T-helper 2 cell treated with Interferon-gamma antibody and Interleukin-4, amounts not matched to agents 5 μg/mL and 100 μg/mL, for 36 hours (primary cell): ENCODE data around the gene ZNF428.
A peak's percentile ranks its signal among the peaks of the same experiment; 100 is the strongest.

ENCODE experiments used
- DNase-seq: peaks from one replicate; pipeline ENCODE4 v3.0.0; 2021; ENCODE audit warnings: low spot score
- H3K27ac Mint-ChIP-seq: one replicate; pipeline ENCODE4 v1.8.0; 2021; ENCODE audit warnings: mild to moderate bottlenecking, mixed read lengths
- H3K27me3 Mint-ChIP-seq: one replicate; pipeline ENCODE4 v1.8.0; 2021; ENCODE audit warnings: low read depth, mixed read lengths
- H3K36me3 Mint-ChIP-seq: one replicate; pipeline ENCODE4 v1.8.0; 2021; ENCODE audit warnings: low read depth, mixed read lengths
- H3K4me1 Mint-ChIP-seq: one replicate; pipeline ENCODE4 v1.8.0; 2021; ENCODE audit warnings: low read depth, mixed read lengths
- H3K4me3 Mint-ChIP-seq: one replicate; pipeline ENCODE4 v1.8.0; 2022; ENCODE audit warnings: mild to moderate bottlenecking, moderate library complexity, mixed read lengths
- H3K9me3 Mint-ChIP-seq: one replicate; pipeline ENCODE4 v1.8.0; 2021; ENCODE audit warnings: mixed read lengths

The ZNF428 gene

DNA sequence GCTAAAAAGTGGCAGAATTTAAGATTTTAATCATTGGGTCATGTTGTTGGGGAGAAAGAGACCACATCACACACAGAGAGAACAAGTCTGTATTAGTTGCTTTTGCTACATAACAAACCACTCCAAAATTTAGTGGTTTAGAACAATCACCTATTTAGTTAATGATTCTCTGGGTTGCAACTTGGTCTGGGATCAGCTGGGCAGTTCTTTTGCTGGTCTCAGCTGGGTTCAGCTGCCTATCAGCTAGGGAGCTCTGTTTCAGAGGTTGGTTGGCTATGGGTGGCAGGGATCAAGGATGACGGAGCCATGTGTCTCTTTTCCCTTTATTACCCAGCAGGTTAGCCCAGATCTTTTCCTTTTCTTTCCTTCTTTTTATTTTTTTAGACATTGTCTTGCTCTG, 34.9 kb downstream of the ZNF428 start:
- Mint-ChIP-seq H3K4me3 (no peak overlapping the region), H3K36me3 (peaks cover 18% of the 10 kb centered on the region), H3K27ac (peak overlapping the region; percentile 81), H3K27me3 (no peaks in the 10 kb centered on the region), H3K4me1 (peaks cover 17% of the 10 kb centered on the region), H3K9me3 (no peaks in the 10 kb centered on the region)
- no peak for DNase-seq

DNA sequence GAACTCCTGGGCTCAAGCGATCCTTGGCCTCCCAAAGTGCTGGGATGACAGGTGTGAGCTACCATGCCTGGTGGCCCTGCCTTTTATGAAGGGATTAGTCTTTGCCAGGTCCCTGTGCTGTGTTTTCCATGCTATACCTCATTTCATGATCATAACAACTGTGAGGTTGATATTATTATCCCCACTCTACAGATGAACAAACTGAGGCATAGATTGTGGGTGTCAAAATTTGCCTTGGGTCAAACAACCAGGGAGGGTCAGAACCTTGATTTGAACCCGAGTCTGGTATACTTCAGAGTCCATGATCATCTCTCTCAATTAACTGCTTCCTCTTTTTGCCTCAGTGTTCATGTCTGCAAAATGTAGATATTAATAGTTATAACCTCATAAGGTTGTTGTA, 36.9 kb downstream of the ZNF428 start:
- H3K9me3 Mint-ChIP-seq: no peaks in the 10 kb centered on the region
- no peak overlapping the region for H3K27ac Mint-ChIP-seq
- peaks cover 2% of the 10 kb centered on the region for H3K27me3 Mint-ChIP-seq
- peaks cover 21% of the 10 kb centered on the region for H3K36me3 Mint-ChIP-seq
- DNase-seq: no peak
- H3K4me3 Mint-ChIP-seq: no peak overlapping the region
- H3K4me1 Mint-ChIP-seq: peaks cover 24% of the 10 kb centered on the region

DNA sequence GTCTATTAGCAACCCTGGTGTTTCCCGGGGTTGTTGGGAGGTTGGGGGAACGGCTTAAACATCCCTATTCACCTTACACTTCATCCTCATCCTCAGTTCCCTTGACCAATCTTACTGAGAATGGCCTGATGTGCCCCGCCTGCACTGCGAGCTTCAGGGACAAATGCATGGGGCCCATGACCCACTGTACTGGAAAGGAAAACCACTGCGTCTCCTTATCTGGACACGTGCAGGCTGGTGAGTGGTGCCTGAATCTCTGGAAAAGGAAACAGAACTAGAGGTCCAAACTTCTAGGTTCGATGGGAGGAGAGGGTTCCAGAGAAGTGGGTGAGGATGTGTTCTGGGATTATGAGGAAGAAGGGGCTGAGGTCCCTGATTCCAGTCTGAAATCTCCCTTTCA, 38.0 kb downstream of the ZNF428 start:
- H3K4me3 Mint-ChIP-seq: peak overlapping the region; percentile 85
- peaks cover 18% of the 10 kb centered on the region for H3K36me3 Mint-ChIP-seq
- H3K27ac Mint-ChIP-seq: peak overlapping the region; percentile 52
- no peak for DNase-seq
- H3K9me3 Mint-ChIP-seq: no peaks in the 10 kb centered on the region
- H3K4me1 Mint-ChIP-seq: peaks cover 25% of the 10 kb centered on the region
- H3K27me3 Mint-ChIP-seq: peaks cover 2% of the 10 kb centered on the region

DNA sequence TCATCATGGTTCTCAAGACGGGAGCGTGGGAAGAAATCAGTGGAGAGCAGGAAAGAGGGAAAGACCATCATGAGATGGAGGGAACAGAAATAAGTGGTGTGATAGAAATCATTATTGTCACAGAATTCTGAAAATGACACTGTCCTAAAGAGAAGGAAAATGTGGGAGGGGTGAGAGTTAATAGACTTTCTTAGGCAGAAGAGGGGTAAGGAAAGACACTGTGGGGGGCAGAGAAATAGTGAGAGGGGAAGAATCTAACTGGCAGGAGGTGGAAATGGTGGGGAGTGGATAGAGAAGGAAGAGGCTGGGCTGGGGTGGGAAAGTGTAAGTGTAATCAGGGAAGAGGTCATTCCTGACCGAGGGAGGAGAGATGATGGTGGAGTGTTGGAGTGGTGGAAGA, 40.6 kb downstream of the ZNF428 start:
- H3K4me1 Mint-ChIP-seq: peaks cover 25% of the 10 kb centered on the region
- peaks cover 6% of the 10 kb centered on the region for H3K36me3 Mint-ChIP-seq
- H3K27me3 Mint-ChIP-seq: peaks cover 2% of the 10 kb centered on the region
- H3K27ac Mint-ChIP-seq: peak overlapping the region; percentile 90
- H3K9me3 Mint-ChIP-seq: no peaks in the 10 kb centered on the region
- DNase-seq: no peak
- H3K4me3 Mint-ChIP-seq: peak overlapping the region; percentile 85

DNA sequence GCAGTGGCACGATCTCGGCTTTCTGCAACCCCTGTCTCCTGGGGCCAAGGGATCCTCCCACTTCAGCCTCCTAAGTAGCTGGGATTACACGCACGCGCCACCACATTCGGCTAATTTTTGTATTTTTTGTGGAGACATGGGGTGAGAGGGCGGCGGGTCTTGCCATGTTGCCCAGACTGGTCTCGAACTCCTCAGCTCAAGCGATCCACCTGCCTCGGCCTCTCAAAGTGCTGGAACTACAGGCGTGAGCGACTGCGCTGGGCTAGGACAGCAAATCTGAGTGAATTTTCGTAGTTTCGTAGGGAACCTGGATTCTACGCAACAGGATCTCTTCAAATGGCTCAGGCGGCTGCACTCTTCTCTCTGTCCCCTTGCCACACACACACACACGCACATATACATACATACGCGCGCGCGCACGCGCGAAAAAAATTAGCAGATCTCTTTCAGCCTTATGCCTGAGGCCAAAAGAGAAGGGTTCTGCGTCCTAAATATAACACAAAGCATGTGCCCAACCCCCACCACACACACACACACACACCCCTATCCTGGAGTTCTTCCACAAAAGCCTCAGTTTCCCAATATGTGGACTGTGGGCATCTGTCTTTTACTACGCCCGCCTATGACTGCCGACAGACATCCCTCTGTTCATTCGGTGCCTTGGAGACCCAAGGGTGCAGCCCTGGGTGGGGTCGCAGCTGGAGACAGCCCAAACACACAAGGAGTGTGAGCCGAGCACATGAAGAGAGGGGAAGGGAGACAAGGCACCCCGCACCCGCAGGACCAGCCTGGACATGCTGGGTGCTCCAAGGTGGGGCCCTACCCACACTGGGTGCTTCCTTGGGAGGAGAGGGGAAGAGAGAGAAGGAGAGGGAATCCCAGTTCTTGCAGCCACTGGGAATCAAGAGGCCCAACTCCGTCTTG, 43.2 kb downstream of the ZNF428 start:
- no peak for DNase-seq
- Mint-ChIP-seq H3K4me3 (peak overlapping the region; percentile 98), H3K27ac (peak overlapping the region; percentile 69), H3K27me3 (peaks cover 2% of the 10 kb centered on the region), H3K9me3 (no peaks in the 10 kb centered on the region), H3K36me3 (peaks cover 6% of the 10 kb centered on the region), H3K4me1 (peaks cover 18% of the 10 kb centered on the region)

DNA sequence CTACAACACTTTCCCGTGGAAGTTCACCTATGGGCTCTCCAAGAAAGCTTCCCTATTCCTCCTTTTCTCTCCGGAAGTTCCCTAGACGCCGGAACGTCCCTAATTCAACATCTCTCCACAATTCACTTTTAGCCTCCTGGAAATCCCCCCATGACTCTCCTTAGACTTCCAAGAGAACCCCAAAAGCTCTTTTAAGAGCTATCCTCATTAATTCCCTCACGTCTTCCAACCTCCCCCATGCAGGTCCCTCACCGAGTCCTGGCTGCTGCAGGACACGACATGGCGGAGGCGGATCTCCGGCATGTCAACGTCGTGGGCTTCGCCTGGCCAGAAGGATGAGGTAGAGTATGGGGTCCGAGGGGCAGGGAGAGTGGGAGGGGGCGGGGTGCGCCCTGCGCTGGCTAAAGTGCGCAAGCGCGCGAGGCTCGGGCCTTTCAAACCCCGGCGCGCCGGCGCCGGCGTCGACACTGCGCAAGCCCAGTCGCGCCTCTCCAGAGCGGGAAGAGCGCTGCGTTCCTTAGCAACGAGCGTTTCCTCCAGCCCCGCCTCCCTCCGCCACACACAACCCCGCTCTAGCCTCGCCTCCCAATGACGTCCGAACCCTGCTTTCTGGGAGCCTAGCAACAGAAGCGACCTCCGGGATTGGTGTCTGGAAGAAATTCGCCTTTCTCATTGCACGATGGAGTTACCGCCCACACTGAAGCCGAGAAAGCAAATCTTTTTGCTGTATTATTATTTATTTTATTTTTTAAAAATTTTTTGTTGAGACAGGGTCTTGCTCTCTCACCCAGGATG, 44.1 kb downstream of the ZNF428 start, which contains the start of the genes PINLYP and XRCC1:
TSS of gene PINLYP (plus strand) at position 646 of the 795 bp plus-strand sequence. CDS start 1,391 bp downstream, outside the sequence.
TSS of gene XRCC1 (minus strand) at position 372 of the 795 bp plus-strand sequence. CDS start at position 303, 69 bp downstream.
- H3K27ac Mint-ChIP-seq: peak within 1 kb of the TSS; percentile 95
- peaks cover 2% of the 10 kb centered on the region for H3K27me3 Mint-ChIP-seq
- H3K36me3 Mint-ChIP-seq: peaks cover 6% of the 10 kb centered on the region
- peaks cover 18% of the 10 kb centered on the region for H3K4me1 Mint-ChIP-seq
- peak; percentile 95 for DNase-seq
- peak within 1 kb of the TSS; percentile 98 for H3K4me3 Mint-ChIP-seq
- no peaks in the 10 kb centered on the region for H3K9me3 Mint-ChIP-seq

DNA sequence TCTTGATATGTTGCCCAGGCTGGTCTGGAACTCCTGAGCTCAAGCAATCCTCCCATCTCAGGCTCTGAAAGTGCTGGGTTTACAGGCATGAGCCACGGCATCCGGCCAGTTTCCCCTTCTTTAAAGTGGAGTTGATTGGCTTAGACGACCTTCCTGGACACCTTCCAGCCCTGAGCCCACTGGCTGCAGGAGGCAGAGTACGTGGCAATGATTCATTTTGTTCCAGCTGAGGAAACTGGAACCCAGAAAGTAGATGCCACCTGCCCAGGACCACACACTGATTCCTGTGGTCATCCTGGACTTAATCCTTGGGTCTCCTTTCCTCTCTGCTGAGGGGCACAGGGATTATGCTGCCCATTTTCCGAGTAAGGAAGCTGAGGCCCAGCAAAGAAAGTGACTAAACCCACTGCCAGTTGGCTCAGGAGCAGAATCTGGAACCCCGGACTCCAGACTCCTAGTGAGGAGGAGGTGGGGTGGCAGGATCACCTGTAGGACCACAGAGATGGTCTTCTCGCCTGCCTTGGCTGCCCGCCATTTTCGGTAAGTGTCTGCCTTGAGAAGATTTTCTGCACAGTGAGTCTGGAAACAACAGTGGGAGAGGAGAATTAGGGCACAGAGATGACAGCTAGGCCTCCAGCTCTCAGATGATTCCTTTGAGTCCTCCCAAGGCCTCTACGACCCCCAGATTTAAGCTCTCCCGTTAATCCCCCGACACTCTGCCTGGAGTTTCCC, 44.8 kb downstream of the ZNF428 start:
- H3K27ac Mint-ChIP-seq: peak overlapping the region; percentile 95
- H3K36me3 Mint-ChIP-seq: peaks cover 6% of the 10 kb centered on the region
- DNase-seq: no peak
- peak overlapping the region; percentile 98 for H3K4me3 Mint-ChIP-seq
- H3K9me3 Mint-ChIP-seq: no peaks in the 10 kb centered on the region
- H3K27me3 Mint-ChIP-seq: peaks cover 2% of the 10 kb centered on the region
- peaks cover 12% of the 10 kb centered on the region for H3K4me1 Mint-ChIP-seq

DNA sequence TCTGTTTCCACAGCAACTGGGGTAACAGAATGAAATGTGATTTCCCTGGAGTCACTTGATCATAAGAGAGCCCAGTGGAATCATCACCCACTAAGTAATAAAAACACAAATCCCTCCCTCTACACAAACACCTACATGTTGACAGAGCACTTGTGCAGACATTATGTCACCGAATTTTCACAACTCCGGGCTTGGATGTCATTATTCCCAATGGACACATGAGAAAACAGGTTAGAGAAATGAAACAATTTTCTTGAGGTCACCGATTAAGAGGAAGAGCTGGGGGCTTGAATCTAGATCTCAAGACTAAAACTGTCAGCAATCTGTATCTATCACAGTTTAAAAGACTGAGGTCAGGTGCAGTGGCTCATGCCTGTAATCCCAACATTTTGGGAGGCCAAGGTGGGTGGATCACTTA, 47.2 kb downstream of the ZNF428 start:
- H3K27me3 Mint-ChIP-seq: no peaks in the 10 kb centered on the region
- no peak overlapping the region for H3K4me3 Mint-ChIP-seq
- H3K27ac Mint-ChIP-seq: no peak overlapping the region
- peaks cover 2% of the 10 kb centered on the region for H3K36me3 Mint-ChIP-seq
- no peaks in the 10 kb centered on the region for H3K9me3 Mint-ChIP-seq
- DNase-seq: no peak
- peaks cover 4% of the 10 kb centered on the region for H3K4me1 Mint-ChIP-seq

DNA sequence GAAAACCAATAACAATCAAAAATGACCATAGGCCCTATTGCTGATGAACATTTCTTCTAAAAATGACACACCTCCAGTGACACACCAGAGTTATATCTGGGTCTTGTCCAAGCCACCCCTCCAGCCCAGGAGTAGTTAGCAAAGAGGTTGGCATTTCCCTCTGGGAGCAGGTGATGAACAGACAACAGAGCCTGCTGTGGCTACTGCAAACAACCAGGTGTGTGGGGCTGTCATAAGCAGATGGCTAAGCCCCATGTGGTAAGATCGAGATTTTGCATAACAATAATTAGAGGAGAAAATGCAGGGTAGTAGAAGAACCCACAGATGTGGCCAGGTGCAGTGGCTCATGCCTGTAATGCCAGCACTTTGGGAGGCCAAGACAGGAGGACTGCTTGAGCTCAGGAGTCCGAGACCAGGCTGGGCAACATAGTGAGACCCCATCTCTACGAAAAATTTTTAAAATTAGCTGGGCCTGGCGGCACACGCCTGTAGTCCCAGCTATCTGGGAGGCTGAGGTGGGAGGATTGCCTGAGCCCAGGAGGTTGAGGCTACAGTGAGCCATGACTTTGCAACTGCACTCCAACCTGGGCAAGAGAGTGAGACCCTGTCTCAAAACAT, 49.1 kb downstream of the ZNF428 start:
- H3K27me3 Mint-ChIP-seq: no peaks in the 10 kb centered on the region
- no peak for DNase-seq
- H3K27ac Mint-ChIP-seq: no peak overlapping the region
- H3K9me3 Mint-ChIP-seq: no peaks in the 10 kb centered on the region
- no peak overlapping the region for H3K4me3 Mint-ChIP-seq
- peaks cover 5% of the 10 kb centered on the region for H3K36me3 Mint-ChIP-seq
- H3K4me1 Mint-ChIP-seq: peaks cover 3% of the 10 kb centered on the region

DNA sequence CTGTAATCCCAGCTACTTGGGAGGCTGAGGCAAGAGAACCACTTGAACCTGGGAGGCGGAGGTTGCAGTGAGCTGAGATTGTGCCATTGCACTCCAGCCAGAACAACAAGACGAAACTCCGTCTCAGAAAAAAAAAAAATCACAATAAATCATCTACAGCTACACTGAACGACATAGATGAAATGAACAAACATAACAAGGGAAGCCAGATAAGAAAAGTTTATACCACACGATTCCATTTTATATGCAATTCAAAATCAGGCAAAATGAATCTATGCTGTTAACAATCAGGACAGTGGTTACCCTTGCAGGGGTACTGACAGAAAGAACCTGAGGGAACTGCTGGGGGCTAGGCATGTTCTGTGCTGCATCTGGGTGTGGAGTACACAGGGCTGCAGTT, 49.8 kb downstream of the ZNF428 start:
- no peak overlapping the region for H3K4me3 Mint-ChIP-seq
- H3K9me3 Mint-ChIP-seq: no peaks in the 10 kb centered on the region
- H3K4me1 Mint-ChIP-seq: peaks cover 6% of the 10 kb centered on the region
- H3K27me3 Mint-ChIP-seq: no peaks in the 10 kb centered on the region
- H3K27ac Mint-ChIP-seq: no peak overlapping the region
- peaks cover 4% of the 10 kb centered on the region for H3K36me3 Mint-ChIP-seq
- DNase-seq: no peak

DNA sequence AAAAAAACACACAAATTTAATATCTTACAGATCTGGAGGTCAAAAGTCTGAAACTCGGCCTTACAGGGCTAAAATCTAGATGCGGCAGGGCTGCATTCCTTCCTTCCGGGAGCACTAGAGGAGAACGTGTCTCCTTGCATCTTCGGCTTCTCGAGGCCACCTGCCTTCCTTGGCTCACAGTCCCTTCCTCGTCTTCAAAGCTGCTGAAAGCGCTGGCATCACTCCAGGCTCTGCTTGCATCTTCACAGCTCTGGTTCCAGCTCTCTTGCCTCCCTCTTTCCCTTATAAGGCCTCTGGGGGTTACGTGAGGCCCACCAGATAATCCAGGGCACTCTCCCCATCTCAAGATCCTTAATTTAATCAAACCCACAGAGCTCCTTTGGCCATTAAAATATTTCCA, 54.6 kb downstream of the ZNF428 start:
- H3K4me1 Mint-ChIP-seq: peaks cover 32% of the 10 kb centered on the region
- H3K36me3 Mint-ChIP-seq: peaks cover 32% of the 10 kb centered on the region
- no peak overlapping the region for H3K4me3 Mint-ChIP-seq
- no peaks in the 10 kb centered on the region for H3K9me3 Mint-ChIP-seq
- no peaks in the 10 kb centered on the region for H3K27me3 Mint-ChIP-seq
- H3K27ac Mint-ChIP-seq: peak overlapping the region; percentile 69
- no peak for DNase-seq

DNA sequence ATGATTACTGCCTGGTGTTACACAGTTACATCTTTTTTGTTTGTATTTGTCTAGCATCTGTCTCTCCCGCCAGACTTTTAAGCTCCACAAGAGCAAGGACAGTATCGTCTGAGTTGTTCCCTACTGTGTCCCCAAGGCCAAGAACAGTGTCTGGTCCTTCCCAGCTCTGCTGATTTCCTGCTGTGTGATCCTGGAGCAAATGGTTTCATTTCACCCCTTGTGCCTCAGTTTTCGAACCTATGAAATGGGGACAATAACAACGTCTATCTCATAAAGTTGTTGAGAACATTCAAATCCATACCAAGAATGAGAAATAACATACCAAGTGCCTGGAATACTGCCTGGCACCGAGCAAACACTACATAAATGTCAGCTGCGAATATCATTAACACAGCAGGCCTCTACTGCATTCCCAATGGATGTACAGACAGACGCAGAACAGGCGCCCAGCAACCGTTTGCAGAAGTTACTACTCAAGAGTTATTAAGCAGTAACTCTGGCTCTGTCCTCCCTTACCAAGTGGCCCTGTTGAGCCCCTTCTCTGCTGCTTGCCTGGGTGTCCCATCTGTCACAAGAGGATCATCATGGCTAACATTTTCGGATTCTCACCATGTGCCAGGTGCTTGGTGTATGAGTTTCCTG, 55.5 kb downstream of the ZNF428 start:
- H3K4me3 Mint-ChIP-seq: no peak overlapping the region
- peaks cover 32% of the 10 kb centered on the region for H3K4me1 Mint-ChIP-seq
- H3K27me3 Mint-ChIP-seq: no peaks in the 10 kb centered on the region
- H3K36me3 Mint-ChIP-seq: peaks cover 34% of the 10 kb centered on the region
- peak overlapping the region; percentile 85 for H3K27ac Mint-ChIP-seq
- no peak for DNase-seq
- no peaks in the 10 kb centered on the region for H3K9me3 Mint-ChIP-seq
